Measurements from ENCODE around the gene NDE1.
A peak's percentile ranks its signal among the peaks of the same experiment; 100 is the strongest.
"Not testable (repeated sequence)": the region's sequence is repeated elsewhere in the genome, so short reads cannot be mapped to it uniquely, and the experiment has no call there.

The NDE1 gene

DNA sequence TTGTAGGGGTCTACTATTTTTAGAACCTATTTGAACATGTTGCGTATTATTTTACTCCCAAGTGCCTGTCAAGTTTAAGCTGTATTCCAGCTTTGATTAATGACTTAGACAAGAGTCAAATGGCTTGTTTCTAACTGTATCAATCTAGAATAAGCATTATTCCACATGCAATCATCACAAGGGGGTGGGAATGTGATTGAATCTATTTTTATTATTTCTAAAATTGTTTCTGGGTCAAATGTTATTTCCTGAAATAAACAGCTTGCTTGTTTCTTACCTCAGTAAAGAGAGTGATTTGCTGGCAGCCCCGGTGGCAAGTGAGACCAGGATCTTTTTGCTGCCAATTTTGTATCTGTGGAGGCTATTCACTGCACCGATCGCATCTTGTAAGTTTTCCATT, 28.6 kb upstream of the NDE1 start:
- DNase-seq, result no peak

GRCh38 chr16:15621889-15622288, 28.2 kb upstream of the NDE1 start:
- no peak for DNase-seq

DNA sequence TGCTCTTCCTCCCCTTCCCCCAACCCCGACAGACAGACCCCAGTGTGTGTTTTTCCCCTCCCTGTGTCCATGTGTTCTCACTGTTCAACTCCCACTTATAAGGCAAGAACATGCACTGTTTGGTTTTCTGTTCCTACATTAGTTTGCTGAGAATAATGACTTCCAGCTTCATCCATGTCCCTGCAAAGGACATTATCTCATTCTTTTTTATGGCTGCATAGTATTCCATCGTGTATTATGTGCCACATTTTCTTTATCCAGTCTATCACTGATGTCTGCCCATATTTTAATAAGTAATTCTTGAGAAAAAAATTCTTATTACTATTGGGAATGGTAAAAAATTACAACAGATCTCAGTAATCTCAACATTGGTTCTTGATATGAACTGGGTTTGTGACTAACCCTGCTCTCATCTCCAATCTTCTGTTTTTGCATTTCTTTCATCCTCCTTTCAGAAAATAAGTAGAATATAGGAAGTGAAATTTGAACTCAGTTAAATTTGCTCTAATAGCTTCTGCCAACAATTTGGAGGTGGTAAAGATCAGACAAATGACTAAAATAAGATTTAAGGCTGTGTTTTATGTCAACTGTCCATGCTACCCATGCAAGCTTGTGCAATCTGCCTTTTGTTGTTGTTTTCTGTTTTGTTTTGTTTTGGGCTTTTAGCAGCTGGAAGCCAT, 18.2 kb upstream of the NDE1 start:
- no peak for DNase-seq

DNA sequence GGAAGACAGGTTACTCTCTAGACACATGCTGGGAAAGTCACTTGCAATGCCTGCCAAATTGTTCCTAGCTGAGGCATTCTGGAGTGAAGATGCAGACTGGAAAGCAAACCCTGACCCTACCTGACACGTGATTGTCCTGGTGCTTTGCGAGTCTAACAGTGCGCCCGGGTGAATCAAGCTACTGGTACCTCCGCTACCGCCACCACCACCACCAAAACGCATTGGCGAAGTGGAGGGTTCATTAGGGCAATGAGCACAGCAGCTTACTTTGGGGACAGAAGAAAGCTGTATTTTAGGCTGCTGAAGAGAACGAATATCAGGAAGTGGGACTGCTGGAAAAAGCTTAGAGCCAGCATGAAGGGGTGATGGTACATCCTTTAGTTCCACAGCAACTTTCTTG, 14.1 kb upstream of the NDE1 start:
- DNase-seq, result no peak

GRCh38 chr16:15636392-15636873, 13.6 kb upstream of the NDE1 start:
- DNase-seq, result peak in 2 of 5 donors; percentile 21 to 32

- peak in 1 of 5 donors; percentile 69 for DNase-seq
Observed at GRCh38 chr16:15639061-15639568, 10.9 kb upstream of the NDE1 start.

GRCh38 chr16:15640966-15641365, 9.1 kb upstream of the NDE1 start:
- no peak for DNase-seq

DNA sequence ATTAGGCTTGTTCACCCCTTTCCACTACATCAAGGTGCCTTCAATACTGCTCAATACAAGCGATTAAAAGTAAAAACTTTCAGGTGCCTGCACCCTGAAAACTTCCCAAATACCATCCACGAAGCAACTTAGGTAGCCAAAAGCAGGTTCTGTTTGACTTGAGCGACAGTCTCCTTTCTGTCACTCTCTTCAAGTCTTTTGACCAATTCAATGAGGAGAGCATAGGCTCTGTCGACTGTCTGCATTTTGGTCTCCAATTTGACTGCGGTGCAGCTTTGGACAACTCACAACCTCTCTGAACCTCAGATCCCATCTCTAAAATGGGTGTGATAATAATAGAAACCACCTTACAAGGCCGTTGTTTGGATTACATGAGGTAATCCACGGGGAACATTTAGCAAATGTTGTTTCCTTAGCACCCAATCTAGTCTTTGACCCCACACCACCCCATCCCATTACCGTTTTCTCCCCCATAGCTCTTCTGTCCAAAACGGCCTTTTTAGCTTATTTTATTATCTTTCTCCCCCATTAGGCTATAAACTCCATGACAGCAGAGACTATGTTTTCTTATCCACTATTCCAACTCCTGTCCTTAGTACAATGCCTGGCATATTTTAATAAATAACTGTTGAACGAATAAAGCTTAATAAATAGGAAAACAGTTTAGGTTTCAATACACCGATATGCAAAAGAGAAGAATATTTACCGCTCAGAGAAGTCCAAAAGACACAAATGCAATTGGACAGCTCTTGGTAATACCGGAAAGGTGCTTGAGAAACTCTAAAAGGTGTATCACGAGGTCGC, 8.1 kb upstream of the NDE1 start:
- DNase-seq, result no peak

DNA sequence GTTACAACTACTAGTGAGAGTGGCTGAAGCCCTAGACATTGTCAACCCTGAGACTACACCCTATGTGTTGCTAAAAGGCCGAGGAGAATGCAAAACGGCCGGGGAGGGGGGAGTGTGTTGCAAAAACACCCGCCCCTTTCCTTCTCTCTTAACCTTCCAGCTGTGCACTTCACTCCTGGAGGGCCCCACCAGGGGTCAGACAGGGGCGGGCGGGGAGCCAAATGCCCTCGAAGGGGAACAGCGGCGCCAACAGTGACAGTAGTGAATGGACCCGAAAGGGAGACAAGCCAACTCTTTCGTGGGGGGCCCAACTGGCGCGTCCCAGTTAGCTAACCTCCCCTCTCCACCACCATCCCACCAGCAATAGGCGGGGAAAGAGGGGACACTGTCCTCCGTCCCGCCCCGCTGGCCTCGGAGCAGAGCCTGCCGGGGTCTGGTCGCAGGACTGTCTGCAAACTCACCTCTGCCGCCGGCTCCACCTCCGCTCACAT, 7.4 kb upstream of the NDE1 start:
- peak; percentile 67 to 87 (median 78) for DNase-seq

DNA sequence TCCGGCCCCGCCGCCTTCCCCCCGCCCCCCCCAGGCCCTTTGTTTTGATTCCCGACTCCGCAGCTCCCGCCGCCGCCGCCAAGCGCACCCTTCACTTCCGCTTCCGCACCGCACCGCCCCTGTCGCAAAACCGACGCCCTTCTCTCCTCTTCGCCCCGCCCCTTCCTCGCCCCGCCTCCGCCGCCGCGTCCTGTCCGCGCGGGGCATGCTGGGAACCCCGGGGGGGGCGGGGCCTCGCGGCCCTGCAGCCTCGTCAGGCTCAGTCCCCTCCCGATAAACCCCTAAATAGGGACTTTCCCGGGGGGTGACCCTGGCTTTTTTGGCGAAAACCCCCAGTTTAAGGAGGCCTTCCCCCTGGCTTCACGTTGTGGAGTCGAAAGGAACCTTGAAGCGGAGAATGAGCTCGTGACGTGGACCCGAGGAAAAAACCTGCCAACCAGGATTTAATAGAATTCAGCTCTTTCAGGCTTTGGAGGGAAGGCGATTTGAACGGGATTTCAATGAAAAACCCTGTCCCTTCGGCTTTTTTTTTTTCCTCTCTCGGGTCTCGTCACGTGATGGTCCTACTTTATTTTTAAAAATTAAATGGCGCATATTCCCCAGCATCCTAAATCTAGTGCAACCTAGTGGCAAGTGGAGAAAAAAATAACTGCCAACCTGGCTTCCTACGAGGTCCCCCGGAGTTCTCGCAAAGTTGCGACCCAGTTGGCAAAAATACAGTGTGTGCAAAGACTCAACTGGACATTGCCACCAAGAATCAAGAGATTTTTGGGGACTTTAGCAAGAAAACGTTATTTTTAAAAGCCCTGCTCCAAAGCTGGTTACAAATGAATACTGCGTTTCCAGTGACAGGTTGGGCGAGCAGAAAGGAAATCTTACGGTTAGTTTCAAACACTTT, 6.7 kb upstream of the NDE1 start, which contains the start of gene MARF1:
MARF1 (minus strand) TSS at position 107 of the 898 bp plus-strand sequence. CDS start 3,921 bp downstream, outside the sequence.
- DNase-seq, result peak; percentile 97 to 100 (median 100)

- no peak for DNase-seq
Observed at GRCh38 chr16:15643946-15644250, 6.1 kb upstream of the NDE1 start.

GRCh38 chr16:15644267-15644961, 5.6 kb upstream of the NDE1 start:
- DNase-seq, result no peak

DNA sequence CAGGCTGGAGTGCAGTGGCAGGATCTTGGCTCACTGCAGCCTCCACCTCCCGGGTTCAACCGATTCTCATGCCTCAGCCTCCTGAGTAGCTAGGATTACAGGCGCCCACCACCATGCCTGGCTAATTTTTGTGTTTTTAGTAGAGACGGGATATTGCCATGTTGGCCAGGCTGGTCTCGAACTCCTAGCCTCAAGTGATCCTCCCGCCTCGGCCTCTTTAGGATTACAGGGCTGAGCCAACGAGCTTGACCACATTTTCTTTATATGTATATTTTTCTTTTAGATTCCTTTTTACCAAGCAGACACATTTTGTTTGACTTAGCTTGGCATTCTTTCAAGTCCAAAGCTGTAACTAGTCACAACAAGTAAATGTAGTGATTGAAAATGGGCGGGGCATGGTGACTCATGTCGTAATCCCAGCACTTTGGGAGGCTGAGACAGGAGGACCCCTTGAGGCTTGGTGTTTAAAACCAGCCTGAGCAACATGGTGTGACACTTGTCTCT, 5.0 kb upstream of the NDE1 start:
- DNase-seq, result peak in 1 of 5 donors; percentile 14

DNA sequence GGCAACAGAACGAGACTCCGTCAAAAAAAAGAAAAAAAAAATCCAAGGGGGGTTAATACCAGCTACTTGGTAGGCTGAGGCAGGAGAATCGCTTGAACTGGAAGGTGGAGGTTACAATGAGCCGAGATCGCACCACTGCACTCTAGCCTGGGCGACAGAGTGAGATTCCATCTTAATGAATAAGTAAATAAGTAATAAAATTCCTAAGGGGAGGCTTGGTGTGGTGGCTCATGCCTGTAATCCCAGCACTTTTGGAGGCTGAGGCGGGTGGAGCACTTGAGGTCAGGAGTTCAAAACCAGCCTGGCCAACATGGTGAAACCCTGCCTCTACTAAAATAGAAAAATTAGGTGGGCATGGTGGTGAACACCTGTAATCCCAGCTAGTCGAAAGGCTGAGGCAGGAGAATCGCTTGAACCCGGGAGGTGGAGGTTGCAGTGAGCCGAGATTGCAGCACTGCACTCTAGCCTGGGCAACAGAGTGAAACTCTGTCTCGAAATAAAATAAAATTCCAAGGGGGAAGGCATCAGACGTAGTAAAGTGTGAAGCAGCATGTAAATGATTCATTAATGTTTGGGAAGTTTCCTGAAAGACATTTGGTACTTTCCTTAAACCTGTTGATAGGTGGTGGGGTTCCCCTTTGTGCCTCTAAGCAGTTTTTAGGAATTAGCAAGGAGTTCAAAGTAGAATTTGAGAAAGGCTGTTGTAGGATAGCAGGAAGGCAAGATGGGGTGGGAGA, 3.3 kb upstream of the NDE1 start:
- not testable (repeated sequence) for DNase-seq

GRCh38 chr16:15647294-15648014, 2.6 kb upstream of the NDE1 start:
- DNase-seq, result no peak

DNA sequence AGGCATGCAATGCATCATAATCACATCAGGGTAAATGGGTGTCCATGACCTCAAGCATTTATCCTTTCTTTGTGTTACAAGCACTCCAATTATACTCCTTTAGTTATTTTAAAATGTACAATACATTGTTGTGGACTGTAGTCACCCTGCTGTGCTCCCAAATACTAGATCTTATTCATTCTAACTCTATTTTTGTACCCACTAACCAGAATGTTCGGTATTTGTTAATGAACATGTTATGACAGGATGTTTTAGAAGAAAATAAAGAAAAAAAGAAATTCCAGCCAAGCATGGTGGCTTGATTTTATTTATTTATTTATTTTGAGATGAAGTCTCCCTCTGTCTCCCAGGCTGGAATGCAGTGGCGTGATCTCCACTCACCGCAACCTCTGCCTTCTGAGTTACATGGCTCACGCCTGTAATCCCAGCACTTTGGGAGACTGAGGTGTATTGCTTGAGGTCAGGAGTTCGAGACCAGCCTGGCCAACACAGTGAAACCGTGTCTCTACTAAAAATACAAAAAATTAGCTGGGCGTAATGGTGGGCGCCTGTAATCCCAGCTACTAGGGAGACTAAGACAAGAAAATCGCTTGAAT, 1.8 kb upstream of the NDE1 start:
- DNase-seq, result no peak

DNA sequence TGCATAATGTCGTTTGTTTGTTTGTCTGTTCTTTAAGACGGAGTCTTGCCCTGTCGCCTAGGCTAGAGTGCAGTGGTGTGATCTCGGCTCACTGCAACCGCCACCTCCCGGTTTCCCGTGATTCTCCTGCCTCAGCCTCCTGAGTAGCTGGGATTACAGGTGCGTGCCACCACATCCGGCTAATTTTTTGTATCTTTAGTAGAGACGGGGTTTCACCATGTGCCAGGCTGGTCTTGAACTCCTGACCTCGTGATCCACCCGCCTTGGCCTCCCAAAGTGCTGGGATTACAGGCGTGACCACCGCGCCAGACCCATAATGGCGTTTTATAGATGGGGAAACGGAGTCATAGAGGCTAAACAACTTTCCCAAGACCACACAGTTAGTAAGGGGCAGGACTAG, 734 bp upstream of the NDE1 start:
- DNase-seq, result not testable (repeated sequence)

DNA sequence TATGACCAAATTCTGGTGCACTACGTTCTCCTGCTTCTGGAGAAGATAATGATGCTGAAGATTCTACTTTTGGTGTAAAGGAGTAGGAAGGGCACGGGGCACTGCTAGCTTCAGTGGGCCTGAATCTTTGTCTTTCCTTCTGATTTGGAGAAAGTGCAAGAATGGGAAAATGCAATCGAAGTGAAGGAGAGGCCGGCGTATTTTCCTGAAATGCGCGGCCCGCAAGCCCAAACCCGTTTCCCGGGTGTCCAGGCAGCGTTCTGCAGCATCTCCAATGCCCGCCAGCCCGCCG, 372 bp upstream of the NDE1 start:
- no peak for DNase-seq

- peak; percentile 22 to 32 (median 31) for DNase-seq
Observed at GRCh38 chr16:15650698-15651171, 690 bp downstream of the NDE1 start.

Data from T-helper 1 cell (primary cell).